Measurements from ENCODE around the gene MN1. TPM values are rescaled to one million over a fixed set of nuclear protein-coding genes. Genes with fewer than 3 reads are reported as not detected.
A peak's percentile ranks its signal among the peaks of the same experiment; 100 is the strongest.

The MN1 gene
- polyA plus RNA-seq, 4 donors = 9.6 to 36.3 (median 9.9) TPM

DNA sequence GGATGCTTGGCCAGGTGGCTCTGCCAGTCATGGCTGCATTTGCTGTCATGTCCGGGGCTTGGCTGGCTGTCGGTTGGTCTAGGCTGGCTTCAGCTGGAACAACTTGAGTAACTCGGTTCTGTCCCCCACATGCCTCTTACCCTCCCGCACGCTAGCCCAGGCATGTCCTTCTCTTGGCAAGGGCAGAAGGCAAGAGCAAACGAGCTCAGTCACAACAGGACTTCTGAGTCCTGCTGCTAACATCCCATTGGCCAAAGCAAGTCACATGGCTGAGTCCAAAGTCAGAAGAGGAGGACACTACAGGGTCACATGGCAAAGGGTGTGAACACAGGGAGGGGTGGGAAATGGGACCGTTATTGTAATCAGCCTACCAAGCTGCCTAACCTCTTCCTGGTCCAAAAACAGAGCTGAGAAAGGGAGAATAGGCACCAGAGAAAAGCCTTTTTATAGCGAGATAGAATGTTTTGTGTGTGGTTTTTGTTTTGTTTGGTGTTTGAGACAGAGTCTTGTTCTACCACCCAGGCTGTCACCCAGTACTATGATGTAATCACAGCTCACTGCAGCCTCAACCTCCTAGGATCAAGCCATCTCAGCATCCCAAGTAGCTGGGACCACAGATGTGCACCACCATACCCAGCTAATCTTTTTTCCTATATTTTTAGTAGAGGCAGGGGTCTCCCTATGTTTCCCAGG is 81.9 kb downstream of the MN1 start:
- DNase-seq (ENCODE audit: low read depth in 4 of 4, low spot score in 3 of 4) = no peak

DNA sequence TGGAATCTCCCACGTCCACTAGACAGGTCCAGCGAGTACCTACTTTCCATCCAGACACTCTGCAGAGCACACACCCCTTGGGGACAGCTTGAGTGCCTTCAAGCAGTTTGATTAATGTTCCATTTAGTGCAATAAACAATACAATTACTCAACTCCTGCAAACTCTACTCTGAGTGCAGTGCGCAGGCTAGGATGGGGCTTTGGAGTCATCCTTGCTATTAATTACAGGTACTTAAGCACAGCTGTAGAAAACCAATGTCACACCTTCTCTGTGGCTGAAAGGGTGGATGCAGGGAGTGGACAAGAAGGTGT is 82.6 kb downstream of the MN1 start:
- DNase-seq (ENCODE audit: low read depth in 4 of 4, low spot score in 3 of 4) = no peak

DNA sequence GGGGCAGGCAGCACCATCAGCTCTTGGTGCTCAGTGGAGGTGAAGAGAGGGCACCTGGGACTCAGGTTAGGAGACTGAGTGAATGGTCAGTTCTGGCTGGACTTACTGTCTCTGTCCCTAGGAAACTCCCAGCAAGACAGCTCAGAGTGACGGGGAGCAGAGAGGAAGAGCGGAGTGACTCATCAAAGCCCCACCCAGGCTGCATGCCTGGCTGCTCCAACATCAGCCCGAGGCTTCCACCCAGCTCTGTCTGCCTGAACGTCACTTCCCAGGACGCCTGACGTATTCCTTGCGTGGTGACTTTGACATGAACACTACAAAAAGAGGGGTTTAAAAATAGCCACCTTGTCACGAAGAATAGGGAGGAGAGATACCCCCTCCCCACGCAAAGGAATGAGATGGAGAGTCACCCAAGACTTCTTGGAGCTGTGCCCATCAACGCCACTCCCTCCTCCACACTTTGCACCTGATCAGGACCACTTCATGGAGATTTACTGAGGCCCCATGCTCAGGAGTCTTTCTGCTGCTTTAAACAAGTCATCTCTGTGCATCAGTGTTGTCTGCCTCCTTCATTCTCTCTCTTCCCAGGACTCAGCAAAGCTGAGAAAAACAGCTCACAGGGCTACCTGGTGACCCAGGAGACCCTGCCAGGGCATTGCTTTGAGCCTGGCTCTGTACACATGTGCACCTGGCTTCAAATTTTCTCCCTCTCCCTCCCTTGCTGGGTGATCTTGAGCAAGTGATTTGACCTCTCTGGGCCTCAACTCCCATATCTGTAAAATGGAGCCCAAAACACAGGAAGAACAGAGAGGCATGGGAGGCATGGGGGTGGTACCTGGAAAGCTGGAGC is 83.1 kb downstream of the MN1 start:
- DNase-seq (ENCODE audit: low read depth in 4 of 4, low spot score in 3 of 4) = no peak

DNA sequence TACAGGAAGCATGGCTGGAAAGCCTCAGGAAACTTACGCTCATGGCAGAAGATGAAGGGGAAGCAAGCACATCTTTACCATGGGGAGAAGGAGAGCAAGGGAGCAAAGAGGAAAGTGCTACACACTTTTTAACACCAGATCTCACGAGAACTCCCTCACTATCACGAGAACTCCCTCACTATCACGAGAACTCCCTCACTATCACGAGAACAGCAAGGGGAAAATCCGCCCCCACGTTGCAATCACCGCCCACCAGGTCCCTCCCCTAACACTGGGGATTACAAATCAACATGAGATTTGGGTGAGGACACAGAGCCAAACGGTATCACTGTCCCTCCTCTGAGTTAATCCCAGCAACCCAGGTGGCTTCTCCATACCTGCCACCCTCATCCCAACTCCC is 84.5 kb downstream of the MN1 start:
- no peak for DNase-seq (ENCODE audit: low read depth in 4 of 4, low spot score in 3 of 4)

DNA sequence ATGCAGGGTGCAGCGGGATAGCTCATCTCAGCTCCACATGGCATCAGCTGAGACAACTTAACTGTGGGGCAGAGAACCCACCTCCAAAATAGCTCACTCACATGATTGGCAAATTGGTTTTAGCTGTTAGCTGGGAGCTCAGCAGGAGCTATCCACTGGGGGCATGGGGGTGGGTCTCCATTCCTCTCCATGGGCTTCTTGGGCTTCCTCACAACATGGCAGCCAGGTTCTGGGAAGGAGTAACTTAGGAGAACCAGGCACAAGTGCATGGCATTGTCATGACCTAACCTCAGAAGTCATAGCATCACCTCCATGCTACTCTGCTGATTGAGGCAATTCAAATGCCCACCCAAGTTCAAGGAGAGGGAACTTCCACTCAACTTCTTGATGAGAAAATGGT is 85.5 kb downstream of the MN1 start:
- DNase-seq (ENCODE audit: low read depth in 4 of 4, low spot score in 3 of 4) = no peak

DNA sequence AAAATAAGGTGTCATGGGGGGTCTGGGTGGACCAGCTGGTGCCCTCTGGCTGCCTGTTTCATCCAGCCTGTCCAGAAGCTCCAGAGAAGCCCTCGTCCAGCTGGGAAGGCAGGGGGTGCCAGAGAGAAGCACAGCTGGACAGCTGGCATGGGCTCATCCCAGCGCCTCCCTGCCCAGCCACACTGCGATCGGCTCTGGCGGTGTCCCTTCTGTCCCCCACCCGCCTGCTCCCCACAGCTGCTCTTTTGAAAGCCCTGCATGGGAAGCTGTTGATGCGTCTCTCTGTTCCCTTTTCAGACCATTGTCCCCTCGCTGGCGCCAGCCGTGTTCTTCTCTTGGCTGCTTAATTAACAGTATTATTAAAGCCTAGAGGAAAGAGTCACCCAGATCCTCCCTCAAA is 86.5 kb downstream of the MN1 start:
- DNase-seq (ENCODE audit: low read depth in 4 of 4, low spot score in 3 of 4) = no peak

DNA sequence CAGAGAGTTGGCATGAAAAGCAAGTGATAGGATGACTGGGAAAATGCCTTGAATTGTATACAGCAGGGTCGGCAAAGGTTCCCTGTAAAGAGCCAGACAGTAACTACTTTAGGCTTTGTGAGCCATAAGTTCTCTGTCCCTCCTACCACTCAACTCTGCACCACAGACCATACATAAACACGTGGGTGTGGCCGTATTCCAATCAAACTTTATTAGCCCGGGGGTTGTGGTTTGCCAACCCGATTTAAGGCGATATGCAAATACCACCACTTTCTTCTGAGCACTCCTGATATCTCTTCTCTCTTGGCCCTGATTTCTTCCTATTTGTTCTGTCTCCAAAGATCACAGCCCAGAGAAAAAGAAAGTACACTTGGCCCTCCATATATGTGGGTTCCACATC is 87.5 kb downstream of the MN1 start:
- no peak for DNase-seq (ENCODE audit: low read depth in 4 of 4, low spot score in 3 of 4)

DNA sequence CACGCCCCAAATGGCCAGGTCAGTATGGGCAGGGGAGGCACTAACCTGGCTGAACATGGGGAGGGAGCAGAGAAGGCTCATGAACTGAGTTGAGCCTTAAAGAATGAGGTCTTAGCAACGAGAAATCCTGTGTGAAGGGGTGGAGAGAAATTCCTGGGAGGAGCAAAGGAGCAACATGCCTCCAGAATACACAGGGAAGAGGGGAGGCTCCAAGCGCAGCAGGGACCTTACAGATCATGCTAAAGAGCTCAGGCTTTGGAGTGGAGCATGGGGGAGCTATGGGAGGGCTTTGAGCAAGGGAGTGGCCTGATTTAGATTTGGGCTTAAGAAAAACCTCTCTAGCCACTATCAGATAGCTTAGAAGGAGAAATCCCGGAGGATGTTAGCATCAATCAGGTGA is 88.1 kb downstream of the MN1 start:
- DNase-seq (ENCODE audit: low read depth in 4 of 4, low spot score in 3 of 4) = no peak

DNA sequence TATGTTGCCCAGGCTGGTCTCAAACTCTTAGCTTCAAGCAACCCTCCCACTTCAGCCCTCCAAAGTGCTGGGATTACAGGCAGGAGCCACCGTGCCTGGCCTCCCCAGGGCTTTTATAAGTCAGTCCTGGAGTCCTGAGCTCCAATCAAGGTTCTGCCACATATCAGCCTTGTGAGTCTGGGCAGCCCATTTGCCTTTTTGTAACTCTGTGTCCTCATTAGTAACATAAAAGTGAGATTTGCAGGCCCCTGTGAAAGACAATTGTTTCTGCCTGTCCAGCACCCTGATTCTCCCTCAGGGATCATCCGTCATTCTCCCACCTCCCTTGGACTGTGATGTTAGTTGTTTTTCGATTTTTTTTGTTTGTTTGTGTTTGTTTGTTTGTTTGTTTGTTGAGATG is 89.8 kb downstream of the MN1 start:
- no peak for DNase-seq (ENCODE audit: low read depth in 4 of 4, low spot score in 3 of 4)

DNA sequence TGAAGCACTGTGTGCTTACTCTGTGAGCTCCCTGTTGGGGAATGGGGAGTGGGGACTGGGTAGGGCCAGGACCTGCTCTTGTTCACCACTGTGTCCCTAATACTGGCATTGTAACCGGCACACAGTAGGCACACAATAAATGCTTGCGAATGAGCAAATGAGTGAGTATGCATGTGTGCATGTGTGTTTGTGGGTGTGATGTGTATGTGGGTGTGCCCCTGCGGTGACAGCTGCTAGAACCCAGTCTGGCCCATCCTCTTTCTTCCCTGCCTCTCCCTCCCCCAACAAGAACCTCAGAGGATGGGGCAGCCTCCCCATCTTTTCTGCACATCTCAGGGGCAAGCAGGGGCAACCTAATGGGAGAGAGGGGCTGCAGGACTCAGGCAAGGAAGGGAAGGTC is 90.5 kb downstream of the MN1 start:
- DNase-seq (ENCODE audit: low read depth in 4 of 4, low spot score in 3 of 4) = no peak

DNA sequence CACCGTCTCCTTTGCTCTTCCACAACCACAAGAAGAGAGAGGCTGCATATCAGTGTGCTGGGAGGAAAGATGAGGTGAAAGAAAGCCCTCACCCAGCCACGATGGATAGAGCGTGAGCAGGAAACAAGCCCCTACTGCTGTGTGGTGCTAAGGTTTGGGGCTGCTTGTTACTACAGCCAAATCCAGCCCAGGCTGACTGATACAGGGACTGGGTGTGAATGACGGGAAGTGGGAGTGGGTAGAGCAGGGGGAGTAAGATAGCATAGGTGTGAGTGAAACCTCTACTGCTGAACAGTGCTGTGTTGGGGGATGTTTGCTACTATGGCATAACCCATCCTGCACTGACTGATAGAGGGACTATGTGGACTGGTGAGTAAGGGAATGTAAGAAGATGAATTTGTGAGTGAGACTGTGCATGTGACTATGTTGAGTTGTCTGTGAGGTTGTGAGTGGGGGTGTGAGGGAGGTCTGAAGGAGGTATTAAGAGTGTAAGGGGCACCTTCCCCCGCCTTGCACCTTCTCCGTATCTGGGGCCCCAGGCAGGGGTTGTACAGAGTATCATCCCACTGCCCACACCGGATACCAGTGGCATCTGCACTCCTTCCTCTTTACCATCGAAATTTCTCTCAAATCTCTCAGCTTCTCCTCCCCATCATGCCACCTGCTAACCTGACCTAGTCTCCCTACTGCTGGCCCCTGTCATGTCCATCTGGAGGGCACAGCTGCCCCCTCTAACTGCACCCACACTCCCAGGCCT is 91.5 kb downstream of the MN1 start:
- DNase-seq (ENCODE audit: low read depth in 4 of 4, low spot score in 3 of 4) = no peak

DNA sequence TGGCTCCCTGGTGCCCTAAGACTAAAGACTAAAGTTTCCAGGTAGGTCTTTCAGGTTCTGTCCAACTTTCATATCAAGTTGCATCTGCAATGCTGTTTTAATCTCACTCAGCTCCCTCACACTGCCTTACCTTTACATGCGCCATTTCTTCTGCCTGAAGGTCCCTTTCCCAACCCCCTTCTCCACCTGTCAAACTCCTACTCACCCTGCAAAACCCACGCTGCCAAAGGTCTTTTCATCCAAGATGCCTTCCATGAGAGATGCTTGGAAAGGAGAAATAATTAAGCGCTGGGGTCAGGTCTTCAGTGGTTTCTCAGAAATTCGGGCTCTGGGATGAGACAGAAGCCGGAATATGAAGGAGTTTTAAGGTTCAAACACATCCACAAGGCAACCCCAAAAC is 95.1 kb downstream of the MN1 start:
- DNase-seq (ENCODE audit: low read depth in 4 of 4, low spot score in 3 of 4) = no peak

DNA sequence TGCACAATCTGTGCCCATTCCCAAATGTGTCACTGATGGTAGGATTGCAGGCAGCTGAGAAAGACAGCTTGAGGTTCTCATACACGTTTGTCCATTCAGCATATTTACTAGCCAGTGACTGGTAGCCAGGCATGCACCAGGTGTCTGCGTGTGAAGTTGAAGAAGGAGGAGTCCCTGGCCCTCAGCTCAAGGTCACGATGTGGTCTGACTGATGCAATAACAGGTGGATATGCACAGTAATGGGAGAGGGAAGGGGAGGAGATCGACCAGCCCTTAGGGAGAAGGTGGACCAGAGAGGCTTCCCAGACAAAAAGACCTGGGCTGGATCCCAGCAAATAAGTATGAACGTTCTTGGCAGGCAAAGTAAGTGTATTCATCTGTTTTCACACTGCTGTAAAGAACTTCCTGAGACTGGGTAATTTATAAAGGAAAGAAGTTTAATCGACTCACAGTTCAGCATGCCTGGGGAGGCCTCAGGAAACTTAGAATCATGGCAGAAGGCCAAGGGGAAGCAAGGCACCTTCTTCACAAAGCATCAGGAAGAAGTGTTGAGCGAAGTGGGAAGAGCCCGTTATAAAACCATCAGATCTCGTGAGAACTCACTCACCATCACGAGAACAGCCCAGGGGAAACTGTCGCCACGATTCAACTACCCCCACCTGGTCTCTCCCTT is 96.0 kb downstream of the MN1 start:
- DNase-seq (ENCODE audit: low read depth in 4 of 4, low spot score in 3 of 4) = no peak

DNA sequence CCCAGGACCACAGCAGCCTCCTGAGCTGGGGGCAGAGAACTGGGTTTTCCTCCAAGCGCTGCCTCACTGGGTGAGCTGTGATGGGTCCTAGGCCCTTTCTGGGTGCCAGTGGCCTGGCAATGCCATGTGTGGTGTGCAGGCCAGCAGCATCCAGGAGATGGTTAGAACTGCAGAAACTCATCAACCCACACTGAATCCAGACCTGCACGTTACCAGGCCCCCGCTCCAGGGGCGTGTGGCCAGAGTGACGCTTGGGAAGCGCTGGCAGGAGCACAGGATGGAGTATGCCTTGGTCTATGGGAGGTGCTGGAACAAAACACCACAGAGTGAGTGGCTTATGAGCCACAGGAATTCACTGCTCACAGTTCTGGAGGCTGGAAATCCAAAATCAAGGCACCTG is 97.0 kb downstream of the MN1 start:
- DNase-seq (ENCODE audit: low read depth in 4 of 4, low spot score in 3 of 4) = no peak

DNA sequence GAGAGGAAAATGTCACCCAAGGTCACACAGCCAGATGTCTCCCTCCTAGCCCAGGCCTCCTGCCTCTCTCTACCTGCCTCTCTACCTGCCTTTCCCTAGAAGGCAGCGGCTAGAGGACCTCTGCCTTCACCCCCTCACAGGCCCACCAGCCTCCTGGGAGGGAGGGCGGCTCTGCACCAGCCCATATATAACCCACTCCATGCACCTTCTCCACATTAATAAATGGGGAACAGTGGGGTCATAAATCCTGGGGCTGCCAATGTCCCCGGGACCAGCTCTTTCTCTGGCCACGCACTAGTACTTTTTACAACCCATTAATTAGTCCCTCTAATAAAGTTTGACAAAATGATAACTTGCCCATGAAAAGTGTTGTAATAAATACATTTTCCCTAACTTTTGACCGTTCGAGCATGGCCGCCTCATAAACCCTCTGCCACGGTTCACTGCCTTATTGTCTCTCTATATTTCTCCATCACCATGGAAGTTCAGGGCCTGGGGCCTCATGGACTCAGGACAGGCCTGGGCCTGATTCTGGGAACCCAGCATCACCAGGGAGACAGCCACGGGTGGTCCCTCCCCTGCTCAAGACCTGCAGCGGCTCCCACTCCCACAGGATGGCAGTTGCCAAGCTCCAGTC is 102.1 kb downstream of the MN1 start:
- DNase-seq (ENCODE audit: low read depth in 4 of 4, low spot score in 3 of 4) = peak in 3 of 4 donors; percentile 21 to 79 (median 51)

DNA sequence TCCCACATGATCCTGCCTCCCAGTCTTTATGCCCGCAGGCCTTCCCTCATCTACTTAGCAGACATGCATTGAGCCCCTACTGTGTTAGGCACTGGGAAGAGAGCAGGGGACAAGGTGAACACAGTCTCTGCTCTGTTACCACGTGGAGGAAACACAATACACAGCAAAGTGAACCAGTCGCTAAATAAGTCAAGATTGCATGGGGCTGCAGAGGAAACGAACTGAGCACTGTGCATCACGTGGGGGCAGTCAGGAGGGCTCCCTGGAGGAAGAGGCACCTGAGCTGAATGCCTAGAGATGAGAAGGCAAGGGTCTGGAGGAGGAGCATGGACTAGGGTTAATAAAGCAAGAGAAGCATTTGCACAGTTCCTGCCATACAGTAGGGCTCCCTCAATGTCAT is 102.7 kb downstream of the MN1 start:
- no peak for DNase-seq (ENCODE audit: low read depth in 4 of 4, low spot score in 3 of 4)

Other genes starting within 250 kb of the MN1 start
- 10 to 100 TPM; 54.1 to 68.8 (median 67.9) TPM for gene PITPNB, start 117.5 kb upstream of the MN1 start, polyA plus RNA-seq (ENCODE audit: insufficient read length in 4 of 4)